SK-N-SH (cell line): ENCODE data around the gene ARHGEF3. TPM values are rescaled to one million over a fixed set of nuclear protein-coding genes. Genes with fewer than 3 reads are reported as not detected.

ENCODE experiments used
- CTCF ChIA-PET: fragments of 300-600, 350-600 bp; formaldehyde crosslinking; extraction: SDS; loops from one replicate; lab custom pipeline; 2021; lab: Yijun Ruan, JAX
- POLR2A ChIA-PET: fragments of 350-600 bp; sonication (Branson Sonifier 250); formaldehyde crosslinking; extraction: SDS; loops from one replicate; lab custom pipeline; 2020; ENCODE audit warnings: antibody characterized with exemption, inconsistent platforms; lab: Yijun Ruan, JAX
- DNase-seq: peaks from one replicate; pipeline ENCODE4 v3.0.0; 2012
- H2AFZ ChIP-seq: fragments of 200-600 bp; sonication (generic); 2 replicates; pipeline ENCODE4 v1.8.1; 2016; ENCODE audit warnings: antibody characterized with exemption, mild to moderate bottlenecking, low read depth
- H3F3A ChIP-seq: fragments of 200-600 bp; sonication (generic); replicated peaks from 2 replicates; pipeline ENCODE3; 2016; ENCODE audit warnings: antibody characterized with exemption, mild to moderate bottlenecking; ENCODE audit not compliant: insufficient read depth
- H3K27ac ChIP-seq, 2 experiments: fragments of 200-500 bp in 1 of 2; fragments of 200-600 bp in 1 of 2; sonication (Bioruptor generic) in 1 of 2; sonication (generic), shearing (Covaris generic) in 1 of 2; 2 replicates each; pipeline versions ENCODE4 v1.5.1 to v1.6.1; 2014 to 2016; ENCODE audit warnings: low read depth in 2 of 2, inconsistent platforms in 1 of 2, low read length in 1 of 2, mild to moderate bottlenecking in 1 of 2, mixed read lengths in 1 of 2
- H3K27me3 ChIP-seq: fragments of 200-600 bp; sonication (generic), shearing (Covaris generic); 2 replicates; pipeline ENCODE4 v1.6.1; 2016; ENCODE audit warnings: mixed run types; ENCODE audit not compliant: insufficient read depth
- H3K36me3 ChIP-seq, 2 experiments: fragments of 200-500 bp in 1 of 2; fragments of 200-600 bp in 1 of 2; sonication (Bioruptor generic) in 1 of 2; sonication (generic) in 1 of 2; replicated peaks in 1 of 2; 2 replicates each; pipeline versions ENCODE3 to v1.5.1; 2014 to 2016; ENCODE audit warnings: low read length in 1 of 2, mild to moderate bottlenecking in 1 of 2; ENCODE audit not compliant: insufficient read depth in 2 of 2, control insufficient read depth in 1 of 2
- H3K4me1 ChIP-seq, 2 experiments: fragments of 200-500 bp in 1 of 2; fragments of 200-600 bp in 1 of 2; sonication (Bioruptor generic) in 1 of 2; sonication (generic), shearing (Covaris generic) in 1 of 2; 2 replicates each; pipeline versions ENCODE4 v1.5.1 to v1.6.1; 2014 to 2016; ENCODE audit warnings: low read depth in 1 of 2, low read length in 1 of 2, mixed run types in 1 of 2; ENCODE audit not compliant: insufficient read depth in 2 of 2, control insufficient read depth in 1 of 2
- H3K4me2 ChIP-seq: fragments of 200-600 bp; sonication (generic), shearing (Covaris generic); 2 replicates; pipeline ENCODE4 v1.6.1; 2017; ENCODE audit warnings: mixed run types
- H3K4me3 ChIP-seq, 2 experiments: fragments of 200-500 bp in 1 of 2; fragments of 200-600 bp in 1 of 2; sonication (Bioruptor generic) in 1 of 2; sonication (generic), shearing (Covaris generic) in 1 of 2; 2 replicates each; pipeline versions ENCODE4 v1.5.1 to v1.8.1; 2014 to 2016; ENCODE audit warnings: low read depth in 2 of 2, inconsistent platforms in 1 of 2, low read length in 1 of 2, mild to moderate bottlenecking in 1 of 2, mixed read lengths in 1 of 2, moderate library complexity in 1 of 2
- H3K79me2 ChIP-seq: fragments of 200-600 bp; sonication (generic); 2 replicates; pipeline ENCODE4 v1.8.1; 2017; ENCODE audit warnings: mild to moderate bottlenecking; ENCODE audit not compliant: insufficient read depth
- H3K9ac ChIP-seq: fragments of 200-600 bp; sonication (generic); 2 replicates; pipeline ENCODE4 v1.6.1; 2017; ENCODE audit warnings: mixed run types
- H3K9me2 ChIP-seq: fragments of 200-600 bp; sonication (generic); 2 replicates; pipeline ENCODE4 v1.6.1; 2017; ENCODE audit warnings: mixed run types
- H3K9me3 ChIP-seq: fragments of 200-600 bp; sonication (generic); 2 replicates; pipeline ENCODE4 v1.6.1; 2017; ENCODE audit warnings: mixed run types, mild to moderate bottlenecking, moderate library complexity
- H4K20me1 ChIP-seq: fragments of 200-600 bp; sonication (generic); 2 replicates; pipeline ENCODE4 v1.6.1; 2017; ENCODE audit warnings: mild to moderate bottlenecking, mixed run types; ENCODE audit not compliant: insufficient read depth
- CHD2 ChIP-seq: fragments of 150-350 bp; IDR thresholded peaks from 2 replicates; pipeline ENCODE4 v1.6.1; 2018; ENCODE audit warnings: low read length; ENCODE audit not compliant: partially characterized antibody
- CTCF ChIP-seq: fragments of 200-600 bp; sonication (generic); IDR thresholded peaks from 2 replicates; pipeline ENCODE4 v1.6.1; 2017; ENCODE audit warnings: antibody characterized with exemption, mild to moderate bottlenecking, moderate library complexity
- ELF1 ChIP-seq: IDR thresholded peaks from 2 replicates; pipeline ENCODE4 v1.4.0; 2012
- EP300 ChIP-seq, 2 experiments: IDR thresholded peaks; 2 replicates each; pipeline versions ENCODE4 v1.4.0 to v1.6.1; 2012; ENCODE audit warnings: borderline replicate concordance in 1 of 2, low read depth in 1 of 2, low read length in 1 of 2
- FOSL2 ChIP-seq: IDR thresholded peaks from 2 replicates; pipeline ENCODE4 v1.4.0; 2012; ENCODE audit warnings: low read depth, mild to moderate bottlenecking, moderate library complexity, borderline replicate concordance
- FOXJ3 ChIP-seq: sonication (generic); formaldehyde crosslinking; IDR thresholded peaks from 2 replicates; pipeline ENCODE4 v1.5.1; 2020; ENCODE audit warnings: mild to moderate bottlenecking, missing genetic modification reagents
- FOXM1 ChIP-seq: IDR thresholded peaks from 2 replicates; pipeline ENCODE4 v1.4.0; 2012; ENCODE audit warnings: low read depth, mild to moderate bottlenecking
- GATA2 ChIP-seq: sonication (generic); formaldehyde crosslinking; IDR thresholded peaks from 2 replicates; pipeline ENCODE4 v1.5.0; 2020; ENCODE audit warnings: mild to moderate bottlenecking, missing genetic modification reagents
- MAX ChIP-seq: IDR thresholded peaks from 2 replicates; pipeline ENCODE4 v1.4.0; 2012; ENCODE audit warnings: low read depth
- NFIC ChIP-seq: IDR thresholded peaks from 2 replicates; pipeline ENCODE4 v1.4.0; 2012; ENCODE audit warnings: borderline replicate concordance
- PBX3 ChIP-seq: IDR thresholded peaks from 2 replicates; pipeline ENCODE4; 2012
- RXRA ChIP-seq: IDR thresholded peaks from 2 replicates; pipeline ENCODE4 v1.4.0; 2012; ENCODE audit warnings: low read depth, mild to moderate bottlenecking, borderline replicate concordance
- SIN3A ChIP-seq: IDR thresholded peaks from 2 replicates; pipeline ENCODE4 v1.6.1; 2012; ENCODE audit warnings: low read depth, mild to moderate bottlenecking, low read length, moderate library complexity, borderline replicate concordance
- SMC3 ChIP-seq: IDR thresholded peaks from 2 replicates; pipeline ENCODE4 v1.6.1; 2012; ENCODE audit warnings: low read depth, low read length, improper control_type of control experiment
- TEAD4 ChIP-seq: IDR thresholded peaks from 2 replicates; pipeline ENCODE4 v1.4.0; 2012; ENCODE audit warnings: mild to moderate bottlenecking, borderline replicate concordance; ENCODE audit not compliant: insufficient read depth
- USF2 ChIP-seq: fragments of 150-350 bp; IDR thresholded peaks from 2 replicates; pipeline ENCODE4 v1.6.1; 2017; ENCODE audit warnings: antibody characterized with exemption, low read length, low read depth, borderline replicate concordance
- YY1 ChIP-seq: IDR thresholded peaks from 2 replicates; pipeline ENCODE4 v1.4.0; 2012; ENCODE audit warnings: low read depth, mild to moderate bottlenecking
- ZBTB33 ChIP-seq: IDR thresholded peaks from 2 replicates; pipeline ENCODE4 v1.4.0; 2012; ENCODE audit warnings: low read depth, borderline replicate concordance
- WGBS: methylation state at CpG from one replicate; pipeline ENCODE4 v1.1.6; 2017; ENCODE audit warnings: low lambda C conversion rate; 5-methylcytosine and 5-hydroxymethylcytosine counted together
- polyA plus RNA-seq, 3 experiments: library from polyadenylated mRNA; depleted of rRNA; stranded (reverse); fragments of >200 nt; gene quantifications; 2 replicates each; pipeline ENCODE4 v1.2.3, GENCODE V29; 2012

The ARHGEF3 gene
- polyA plus RNA-seq, 1 of the 3 experiments (the other 2 are of a cell fraction) = 5.9 TPM

GRCh38 chr3:56836276-56837163 lies 34.8 kb upstream of the ARHGEF3 start:
- Histone ChIP-seq H3K9ac (no peak overlapping the region), H4K20me1 (no peaks in the 10 kb centered on the region), H3K79me2 (no peaks in the 10 kb centered on the region), H3K9me3 (no peaks in the 10 kb centered on the region), H2AFZ (no peak overlapping the region), H3F3A (peaks cover 6% of the 10 kb centered on the region), H3K4me2 (no peak overlapping the region), H3K4me1 (peaks cover 0 to 10% of the 10 kb centered on the region in 2 experiments; a peak in 1 of 4 replicates), H3K9me2 (no peaks in the 10 kb centered on the region), H3K36me3 (no peaks in the 10 kb centered on the region)
- POLR2A ChIA-PET = no interaction called here
- CTCF ChIA-PET = interaction anchor here (1.7 to 1.8 kb wide), 2 partner anchors 20 to 37 kb away, joined by 3 to 4 read pairs; no protein-coding TSS in a partner anchor
- DNase-seq = no peak
- TF ChIP-seq TEAD4 (no peak), MAX (no peak), NFIC (no peak), CTCF (no peak), CHD2 (no peak), FOXJ3 (CRISPR knock-in tag) (no peak), SIN3A (no peak), GATA2 (CRISPR knock-in tag) (no peak), EP300 (IDR thresholded peaks at IDR 0.05; ENCODE audit: borderline replicate concordance in 1 of 2, low read depth in 1 of 2, low read length in 1 of 2) (no peak), SMC3 (no peak), FOSL2 (no peak), ELF1 (no peak), PBX3 (no peak), USF2 (no peak), YY1 (no peak), FOXM1 (no peak), ZBTB33 (no peak), RXRA (no peak)
- TF ChIP-seq, all 33 proteins: peak for 0
- 84% methylated on average over 9 of the region's 9 CpGs for WGBS
- Histone ChIP-seq H3K27me3 (no peaks in the 10 kb centered on the region), H3K27ac (no peak overlapping the region), H3K4me3 (no peak overlapping the region)
